Panc1 (cell line): ENCODE measurements around the gene SLC35D2. TPM values are rescaled to one million over a fixed set of nuclear protein-coding genes. Genes with fewer than 3 reads are reported as not detected.

ENCODE experiments used
- ATAC-seq: fragments of 200-7000 bp; cut with Tn5 transposase; 2 replicates; pipeline ENCODE4 v1.9.1; 2020; ENCODE audit warnings: mild to moderate bottlenecking, moderate library complexity
- BruUV-seq: library from RNA; stranded (reverse); fragments of 400-500 nt; replicated peaks from 2 replicates; lab custom pipeline; 2021; lab: Mats Ljungman, UMichigan
- CTCF ChIA-PET: fragments of 300-600 bp; sonication (Branson Sonifier 250); formaldehyde crosslinking; loops from one replicate; lab custom pipeline; 2022; ENCODE audit warnings: antibody characterized with exemption; lab: Charles Lee
- POLR2A ChIA-PET: fragments of 300-600 bp; sonication (Branson Sonifier 250); formaldehyde crosslinking; loops from one replicate; lab custom pipeline; 2022; ENCODE audit warnings: antibody characterized with exemption; lab: Charles Lee
- DNase-seq: peaks from one replicate; pipeline ENCODE4 v3.0.0-alpha.2; 2010; ENCODE audit warnings: low read depth, low spot score
- H3K27ac ChIP-seq: 2 replicates; pipeline ENCODE4 v1.5.1; 2011; ENCODE audit warnings: mild to moderate bottlenecking, low read length, inconsistent platforms
- H3K27me3 ChIP-seq: fragments of 200-500 bp; sonication (Bioruptor generic); 2 replicates; pipeline ENCODE4 v1.6.0; 2014; ENCODE audit warnings: low read length, inconsistent platforms; ENCODE audit not compliant: control insufficient read depth, insufficient read depth
- H3K36me3 ChIP-seq: fragments of 200-500 bp; sonication (Bioruptor generic); 2 replicates; pipeline ENCODE4 v1.5.1; 2014; ENCODE audit warnings: inconsistent platforms, mild to moderate bottlenecking, low read length, moderate library complexity; ENCODE audit not compliant: control insufficient read depth, insufficient read depth
- H3K4me1 ChIP-seq: 2 replicates; pipeline ENCODE4 v1.5.1; 2011; ENCODE audit warnings: inconsistent platforms, mild to moderate bottlenecking, low read length, moderate library complexity; ENCODE audit not compliant: control insufficient read depth, insufficient read depth
- H3K4me3 ChIP-seq, 2 experiments: 2 replicates each; pipeline ENCODE4 v1.5.1; 2011 to 2012; ENCODE audit warnings: low read depth in 2 of 2, low read length in 2 of 2, mild to moderate bottlenecking in 2 of 2, inconsistent platforms in 1 of 2, moderate library complexity in 1 of 2
- H3K9me3 ChIP-seq: fragments of 200-500 bp; sonication (Bioruptor generic); 2 replicates; pipeline ENCODE4 v1.5.1; 2014; ENCODE audit warnings: low read depth, mild to moderate bottlenecking, inconsistent platforms, low read length, moderate library complexity; ENCODE audit not compliant: control insufficient read depth, insufficient read depth
- POLR2AphosphoS5 ChIP-seq: IDR thresholded peaks from 2 replicates; pipeline ENCODE4 v1.6.1; 2012; ENCODE audit warnings: mild to moderate bottlenecking, low read depth, low read length, moderate library complexity
- SIN3A ChIP-seq: IDR thresholded peaks from 2 replicates; pipeline ENCODE4 v1.6.1; 2012; ENCODE audit warnings: low read depth, mild to moderate bottlenecking, low read length, moderate library complexity, borderline replicate concordance; ENCODE audit not compliant: insufficient read depth
- TCF7L2 ChIP-seq: IDR thresholded peaks from 2 replicates; pipeline ENCODE4 v1.6.1; 2011; ENCODE audit warnings: mild to moderate bottlenecking, low read depth, low read length, inconsistent platforms
- in situ Hi-C: cut with HindIII; loops from 2 replicates; pipeline ENCODE4 v1.10.0; 2016; ENCODE audit warnings: low sequenced_read_pairs, low pct_unique_long_range_greater_than_20kb
- intact Hi-C: fragments of 100-400 bp; cut with micrococcal nuclease; formaldehyde crosslinking; loops from one replicate; pipeline ENCODE4 v1.10.0; 2022; ENCODE audit not compliant: unreplicated experiment
- total RNA-seq: library from RNA; stranded (reverse); gene quantifications from one replicate; pipeline ENCODE4 v1.2.1, GENCODE V29; 2021; ENCODE audit not compliant: unreplicated experiment
- TF ChIP-seq, protein P1 (sequence below), 2 experiments: IDR thresholded peaks; 2 replicates each; pipeline ENCODE4 v1.6.1; 2011 to 2012; ENCODE audit warnings: low read depth in 2 of 2, control low read depth in 1 of 2, low read length in 1 of 2, mild to moderate bottlenecking in 1 of 2, moderate library complexity in 1 of 2; ENCODE audit not compliant: insufficient read depth in 1 of 2
- TF ChIP-seq, protein P2 (sequence below): fragments of 450-650 bp; IDR thresholded peaks from 2 replicates; pipeline ENCODE4 v1.5.1; 2017; ENCODE audit warnings: mild to moderate bottlenecking

Gene SLC35D2
- total RNA-seq, 1 experiment from 2014 or later = 23.7 TPM

DNA sequence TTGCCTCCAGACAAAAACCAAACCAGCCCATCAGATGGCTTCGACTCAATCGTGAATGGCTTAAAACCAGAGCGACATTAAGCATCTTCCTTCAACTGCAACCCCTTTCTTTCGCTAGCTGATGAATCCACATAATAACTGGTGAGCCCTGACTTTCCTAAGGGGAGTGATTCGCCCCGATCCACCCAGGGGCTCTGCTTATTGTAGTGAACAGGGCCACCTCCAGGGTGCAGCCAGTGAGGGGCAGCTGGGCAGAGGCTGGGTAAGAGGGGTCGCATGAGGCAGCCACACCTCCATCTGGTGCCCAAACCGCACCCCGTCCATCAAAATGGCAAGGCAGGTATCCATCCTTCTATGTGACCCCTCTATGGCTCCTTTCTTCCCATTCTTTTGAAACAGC lies 38.0 kb downstream of the SLC35D2 start:
- no peak for DNase-seq
- no peaks in the 10 kb centered on the region for H3K36me3 ChIP-seq
- no TSS peak for BruUV-seq
- no peak overlapping the region for H3K27ac ChIP-seq
- CTCF ChIA-PET = no interaction called here
- no peak for ATAC-seq
- H3K4me3 ChIP-seq = no peak overlapping the region
- H3K9me3 ChIP-seq = no peaks in the 10 kb centered on the region
- no peaks in the 10 kb centered on the region for H3K27me3 ChIP-seq
- intact Hi-C loops = no loop called here
- H3K4me1 ChIP-seq = peaks cover 10% of the 10 kb centered on the region; the same call in 1 of the 2 replicates
- TF ChIP-seq, protein P1, sequence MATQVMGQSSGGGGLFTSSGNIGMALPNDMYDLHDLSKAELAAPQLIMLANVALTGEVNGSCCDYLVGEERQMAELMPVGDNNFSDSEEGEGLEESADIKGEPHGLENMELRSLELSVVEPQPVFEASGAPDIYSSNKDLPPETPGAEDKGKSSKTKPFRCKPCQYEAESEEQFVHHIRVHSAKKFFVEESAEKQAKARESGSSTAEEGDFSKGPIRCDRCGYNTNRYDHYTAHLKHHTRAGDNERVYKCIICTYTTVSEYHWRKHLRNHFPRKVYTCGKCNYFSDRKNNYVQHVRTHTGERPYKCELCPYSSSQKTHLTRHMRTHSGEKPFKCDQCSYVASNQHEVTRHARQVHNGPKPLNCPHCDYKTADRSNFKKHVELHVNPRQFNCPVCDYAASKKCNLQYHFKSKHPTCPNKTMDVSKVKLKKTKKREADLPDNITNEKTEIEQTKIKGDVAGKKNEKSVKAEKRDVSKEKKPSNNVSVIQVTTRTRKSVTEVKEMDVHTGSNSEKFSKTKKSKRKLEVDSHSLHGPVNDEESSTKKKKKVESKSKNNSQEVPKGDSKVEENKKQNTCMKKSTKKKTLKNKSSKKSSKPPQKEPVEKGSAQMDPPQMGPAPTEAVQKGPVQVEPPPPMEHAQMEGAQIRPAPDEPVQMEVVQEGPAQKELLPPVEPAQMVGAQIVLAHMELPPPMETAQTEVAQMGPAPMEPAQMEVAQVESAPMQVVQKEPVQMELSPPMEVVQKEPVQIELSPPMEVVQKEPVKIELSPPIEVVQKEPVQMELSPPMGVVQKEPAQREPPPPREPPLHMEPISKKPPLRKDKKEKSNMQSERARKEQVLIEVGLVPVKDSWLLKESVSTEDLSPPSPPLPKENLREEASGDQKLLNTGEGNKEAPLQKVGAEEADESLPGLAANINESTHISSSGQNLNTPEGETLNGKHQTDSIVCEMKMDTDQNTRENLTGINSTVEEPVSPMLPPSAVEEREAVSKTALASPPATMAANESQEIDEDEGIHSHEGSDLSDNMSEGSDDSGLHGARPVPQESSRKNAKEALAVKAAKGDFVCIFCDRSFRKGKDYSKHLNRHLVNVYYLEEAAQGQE (IDR thresholded peaks at IDR 0.05; ENCODE audit: insufficient read depth in 1 of 2, low read depth in 2 of 2, low read length in 1 of 2) = no peak
- TF ChIP-seq TCF7L2 = no peak
- TF ChIP-seq POLR2AphosphoS5 = no peak
- TF ChIP-seq SIN3A = no peak
- TF ChIP-seq, protein P2, sequence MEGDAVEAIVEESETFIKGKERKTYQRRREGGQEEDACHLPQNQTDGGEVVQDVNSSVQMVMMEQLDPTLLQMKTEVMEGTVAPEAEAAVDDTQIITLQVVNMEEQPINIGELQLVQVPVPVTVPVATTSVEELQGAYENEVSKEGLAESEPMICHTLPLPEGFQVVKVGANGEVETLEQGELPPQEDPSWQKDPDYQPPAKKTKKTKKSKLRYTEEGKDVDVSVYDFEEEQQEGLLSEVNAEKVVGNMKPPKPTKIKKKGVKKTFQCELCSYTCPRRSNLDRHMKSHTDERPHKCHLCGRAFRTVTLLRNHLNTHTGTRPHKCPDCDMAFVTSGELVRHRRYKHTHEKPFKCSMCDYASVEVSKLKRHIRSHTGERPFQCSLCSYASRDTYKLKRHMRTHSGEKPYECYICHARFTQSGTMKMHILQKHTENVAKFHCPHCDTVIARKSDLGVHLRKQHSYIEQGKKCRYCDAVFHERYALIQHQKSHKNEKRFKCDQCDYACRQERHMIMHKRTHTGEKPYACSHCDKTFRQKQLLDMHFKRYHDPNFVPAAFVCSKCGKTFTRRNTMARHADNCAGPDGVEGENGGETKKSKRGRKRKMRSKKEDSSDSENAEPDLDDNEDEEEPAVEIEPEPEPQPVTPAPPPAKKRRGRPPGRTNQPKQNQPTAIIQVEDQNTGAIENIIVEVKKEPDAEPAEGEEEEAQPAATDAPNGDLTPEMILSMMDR = no peak
- POLR2A ChIA-PET = no interaction called here
- in situ Hi-C loops = no loop called here

DNA sequence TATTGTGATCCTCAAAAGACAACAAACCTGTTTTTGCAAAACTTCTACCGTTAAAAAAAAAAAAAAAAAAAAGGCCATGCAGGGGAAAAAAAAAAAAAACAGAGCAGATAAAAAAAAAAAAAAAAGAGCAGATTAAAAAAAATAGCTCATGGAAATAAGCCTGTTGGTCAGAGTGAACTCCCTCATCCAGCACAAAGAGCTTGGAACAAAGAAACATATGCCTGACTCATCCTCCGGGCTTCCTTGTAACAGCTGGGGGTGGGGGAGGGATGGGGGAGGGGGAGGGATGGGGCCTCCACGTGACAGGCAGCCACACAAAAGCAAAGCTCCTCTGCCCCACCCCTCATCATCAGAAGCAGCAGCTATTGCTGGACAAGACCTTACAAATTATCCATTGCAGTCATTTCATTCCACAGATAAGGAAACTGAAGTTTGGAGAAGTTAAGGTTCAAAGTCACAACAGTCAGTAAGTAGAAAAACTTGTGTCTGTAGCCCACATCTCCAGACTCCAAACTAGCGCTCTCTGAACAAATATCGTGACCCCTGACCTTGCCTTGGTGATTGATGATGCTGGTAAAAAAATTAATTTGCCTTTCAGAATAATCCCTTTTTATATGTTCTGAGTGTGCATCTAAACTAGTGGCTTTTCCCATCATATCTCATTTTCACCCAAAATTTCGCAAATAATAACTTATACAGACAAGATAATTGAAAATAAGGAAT lies 38.9 kb downstream of the SLC35D2 start:
- Histone ChIP-seq H3K36me3 (no peaks in the 10 kb centered on the region), H3K9me3 (no peaks in the 10 kb centered on the region), H3K4me1 (peaks cover 16% of the 10 kb centered on the region; the same call in 1 of the 2 replicates), H3K27ac (no peak overlapping the region), H3K27me3 (no peaks in the 10 kb centered on the region), H3K4me3 (no peak overlapping the region)
- ATAC-seq = peak; percentile 49; the same call in 1 of the 2 replicates
- no peak for TF ChIP-seq TCF7L2
- TF ChIP-seq, protein P1 (IDR thresholded peaks at IDR 0.05; ENCODE audit: insufficient read depth in 1 of 2, low read depth in 2 of 2, low read length in 1 of 2) = no peak
- TF ChIP-seq SIN3A = no peak
- no peak for TF ChIP-seq POLR2AphosphoS5
- intact Hi-C loops = no loop called here
- DNase-seq = no peak
- ChIA-PET CTCF (no interaction called here), POLR2A (interaction anchor here (0.7 kb wide), 1 partner anchor 215 kb away, joined by 8 read pairs; no protein-coding TSS in a partner anchor)
- in situ Hi-C loops = no loop called here
- BruUV-seq = no TSS peak
